Brain microvascular endothelial cell (primary cell): ENCODE measurements around the gene FAM227A.
"Not testable (repeated sequence)": the region's sequence is repeated elsewhere in the genome, so short reads cannot be mapped to it uniquely, and the experiment has no call there.

ENCODE experiments used
- DNase-seq: peaks from one replicate; pipeline ENCODE4 v3.0.0-alpha.2; 2020
- H3K27ac ChIP-seq: fragments of 250-450 bp; sonication (Bioruptor Pico); 2 replicates; pipeline ENCODE4 v1.5.1; 2020; ENCODE audit warnings: mild to moderate bottlenecking, moderate library complexity
- H3K27me3 ChIP-seq: fragments of 250-450 bp; sonication (Bioruptor Pico); replicated peaks from 2 replicates; pipeline ENCODE4 v1.5.1; 2020; ENCODE audit warnings: mild to moderate bottlenecking
- H3K36me3 ChIP-seq: fragments of 250-450 bp; sonication (Bioruptor Pico); replicated peaks from 2 replicates; pipeline ENCODE4 v1.5.1; 2020; ENCODE audit warnings: mild to moderate bottlenecking
- H3K4me3 ChIP-seq: 2 replicates; pipeline ENCODE4 v1.5.1; 2011; ENCODE audit warnings: low read depth, mild to moderate bottlenecking, control low read depth, low read length, moderate library complexity
- CTCF ChIP-seq: IDR thresholded peaks from 2 replicates; pipeline ENCODE4 v1.5.1; 2011; ENCODE audit warnings: low read depth, mild to moderate bottlenecking, moderate library complexity, low read length, control low read depth, inconsistent platforms; ENCODE audit errors: missing control alignments
- in situ Hi-C: cut with HindIII; loops from 2 replicates; pipeline ENCODE4 v1.10.0; 2017; ENCODE audit warnings: low sequenced_read_pairs, low pct_ligation_motif_present

FAM227A gene

GRCh38 chr22:38623351-38623750 is 32.8 kb downstream of the FAM227A start:
- Histone ChIP-seq H3K27ac (no peak overlapping the region), H3K27me3 (no peaks in the 10 kb centered on the region), H3K4me3 (no peak overlapping the region), H3K36me3 (no peaks in the 10 kb centered on the region)
- DNase-seq: no peak
- no peak for TF ChIP-seq CTCF
- in situ Hi-C loops: no loop called here

- DNase-seq: peak; percentile 6
- TF ChIP-seq CTCF: no peak
- Histone ChIP-seq H3K4me3 (no peak overlapping the region), H3K27me3 (no peaks in the 10 kb centered on the region), H3K36me3 (no peaks in the 10 kb centered on the region), H3K27ac (no peak overlapping the region)
- in situ Hi-C loops: no loop called here
Measured at GRCh38 chr22:38618682-38619081, 37.5 kb downstream of the FAM227A start.

- Histone ChIP-seq H3K27ac (no peak overlapping the region), H3K27me3 (no peaks in the 10 kb centered on the region), H3K36me3 (no peaks in the 10 kb centered on the region), H3K4me3 (no peak overlapping the region)
- TF ChIP-seq CTCF: no peak
- in situ Hi-C loops: no loop called here
- no peak for DNase-seq
Measured at GRCh38 chr22:38618258-38618657, 37.9 kb downstream of the FAM227A start.

- H3K27ac ChIP-seq, DNase-seq, H3K4me3 ChIP-seq, in situ Hi-C loops, H3K36me3 ChIP-seq, H3K27me3 ChIP-seq: not testable (repeated sequence)
Measured at GRCh38 chr22:38615064-38615405, 41.2 kb downstream of the FAM227A start.

GRCh38 chr22:38614332-38615063 is 41.7 kb downstream of the FAM227A start:
- no peak overlapping the region for H3K27ac ChIP-seq
- in situ Hi-C loops: no loop called here
- H3K4me3 ChIP-seq: no peak overlapping the region
- TF ChIP-seq CTCF: no peak
- H3K27me3 ChIP-seq: no peaks in the 10 kb centered on the region
- H3K36me3 ChIP-seq: no peaks in the 10 kb centered on the region
- DNase-seq: peak; percentile 29

- Histone ChIP-seq H3K27ac (no peak overlapping the region), H3K4me3 (no peak overlapping the region), H3K36me3 (no peaks in the 10 kb centered on the region), H3K27me3 (no peaks in the 10 kb centered on the region)
- in situ Hi-C loops: no loop called here
- DNase-seq: no peak
- no peak for TF ChIP-seq CTCF
Measured at GRCh38 chr22:38613588-38613987, 42.6 kb downstream of the FAM227A start.
